GM12878 (cell line): ENCODE data around the gene CDCA8.

Experiments
- CTCF ChIP-seq, 3 experiments: IDR thresholded peaks in 2 of 3; conservative IDR thresholded peaks in 1 of 3; 2 replicates each; pipeline ENCODE4 v1.5.1; 2011; ENCODE audit warnings: low read depth in 3 of 3, low read length in 3 of 3, mild to moderate bottlenecking in 3 of 3, control low read depth in 2 of 3, moderate library complexity in 2 of 3, inconsistent platforms in 1 of 3, mixed read lengths in 1 of 3; ENCODE audit not compliant: control insufficient read depth in 2 of 3, insufficient read depth in 1 of 3; ENCODE audit errors: extremely low read depth in 1 of 3
- EP300 ChIP-seq, 2 experiments: fragments of 150-350 bp in 1 of 2; IDR thresholded peaks; 2 replicates each; pipeline ENCODE4 v1.6.1; 2011 to 2012; ENCODE audit warnings: low read depth in 2 of 2, low read length in 2 of 2, borderline replicate concordance in 1 of 2, improper control_type of control experiment in 1 of 2, inconsistent platforms in 1 of 2; ENCODE audit not compliant: control insufficient read depth in 1 of 2
- HDAC2 ChIP-seq: fragments of 200-600 bp; sonication (generic); IDR thresholded peaks from 2 replicates; pipeline ENCODE4 v1.6.1; 2017
- POLR2A ChIP-seq: IDR thresholded peaks from 2 replicates; pipeline ENCODE4 v1.6.1; 2011; ENCODE audit warnings: low read depth, mild to moderate bottlenecking, low read length
- RB1 ChIP-seq: fragments of 450-650 bp; formaldehyde crosslinking; IDR thresholded peaks from 2 replicates; pipeline ENCODE4 v1.6.1; 2017; ENCODE audit warnings: mild to moderate bottlenecking, borderline replicate concordance
- SREBF1 ChIP-seq: IDR thresholded peaks from 2 replicates; pipeline ENCODE4 v1.6.1; 2012; ENCODE audit warnings: mild to moderate bottlenecking, low read length

- TF ChIP-seq CTCF (IDR thresholded peaks at IDR 0.05 in 2 of 3, conservative IDR thresholded peaks at IDR 0.05 in 1 of 3; ENCODE audit: control insufficient read depth in 2 of 3, extremely low read depth in 1 of 3, insufficient read depth in 1 of 3, low read depth in 3 of 3, low read length in 3 of 3), result no peak
- TF ChIP-seq POLR2A, result no peak
- TF ChIP-seq RB1, result no peak
- TF ChIP-seq HDAC2, result no peak
- TF ChIP-seq SREBF1, result no peak
- no peak for TF ChIP-seq EP300 (IDR thresholded peaks at IDR 0.05; ENCODE audit: borderline replicate concordance in 1 of 2, control insufficient read depth in 1 of 2, low read depth in 2 of 2, low read length in 2 of 2)
These were observed 18.4 kb upstream of the CDCA8 start for GRCh38 chr1:37673920-37674319.
